Measurements from ENCODE around the gene EEF1A2. TPM values are rescaled to one million over a fixed set of nuclear protein-coding genes. Genes with fewer than 3 reads are reported as not detected.

Gene EEF1A2
- polyA plus RNA-seq, 2 of the 4 experiments (the other 2 are of a cell fraction): 16.3 to 129 TPM

GRCh38 chr20:63543131-63543530, 44.2 kb upstream of the EEF1A2 start:
- CTCF ChIA-PET: no interaction called here
- Histone ChIP-seq H3K4me3 (no peak overlapping the region), H3K4me1 (peaks cover 19% of the 10 kb centered on the region), H3K4me2 (no peak overlapping the region), H3K27ac (no peak overlapping the region), H3K9me3 (no peaks in the 10 kb centered on the region)
- POLR2A ChIA-PET: interaction anchor here (0.6 kb wide), 1 partner anchor 407 kb away, joined by 5 read pairs; no protein-coding TSS in a partner anchor
- no peak for ATAC-seq
- no peak for DNase-seq (ENCODE audit: low read depth in 1 of 2, low spot score in 1 of 2)
- no peak for FAIRE-seq
- WGBS (ENCODE audit: missing lambda C conversion rate): 85% methylated on average over 5 of the region's 10 CpGs
- no peak for TF ChIP-seq EHF (CRISPR knock-in tag; IDR thresholded peaks at IDR 0.05)
- TF ChIP-seq RARB (CRISPR knock-in tag; IDR thresholded peaks at IDR 0.05): no peak
- TF ChIP-seq JUN (IDR thresholded peaks at IDR 0.05): no peak
- no peak for TF ChIP-seq ZNF302 (CRISPR knock-in tag; IDR thresholded peaks at IDR 0.05)
- no peak for TF ChIP-seq BCL3 (IDR thresholded peaks at IDR 0.05)
- no peak for TF ChIP-seq HOXB5 (CRISPR knock-in tag; IDR thresholded peaks at IDR 0.05)
- TF ChIP-seq, protein P1, sequence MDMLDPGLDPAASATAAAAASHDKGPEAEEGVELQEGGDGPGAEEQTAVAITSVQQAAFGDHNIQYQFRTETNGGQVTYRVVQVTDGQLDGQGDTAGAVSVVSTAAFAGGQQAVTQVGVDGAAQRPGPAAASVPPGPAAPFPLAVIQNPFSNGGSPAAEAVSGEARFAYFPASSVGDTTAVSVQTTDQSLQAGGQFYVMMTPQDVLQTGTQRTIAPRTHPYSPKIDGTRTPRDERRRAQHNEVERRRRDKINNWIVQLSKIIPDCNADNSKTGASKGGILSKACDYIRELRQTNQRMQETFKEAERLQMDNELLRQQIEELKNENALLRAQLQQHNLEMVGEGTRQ (IDR thresholded peaks at IDR 0.05): no peak
- TF ChIP-seq, protein P2, sequence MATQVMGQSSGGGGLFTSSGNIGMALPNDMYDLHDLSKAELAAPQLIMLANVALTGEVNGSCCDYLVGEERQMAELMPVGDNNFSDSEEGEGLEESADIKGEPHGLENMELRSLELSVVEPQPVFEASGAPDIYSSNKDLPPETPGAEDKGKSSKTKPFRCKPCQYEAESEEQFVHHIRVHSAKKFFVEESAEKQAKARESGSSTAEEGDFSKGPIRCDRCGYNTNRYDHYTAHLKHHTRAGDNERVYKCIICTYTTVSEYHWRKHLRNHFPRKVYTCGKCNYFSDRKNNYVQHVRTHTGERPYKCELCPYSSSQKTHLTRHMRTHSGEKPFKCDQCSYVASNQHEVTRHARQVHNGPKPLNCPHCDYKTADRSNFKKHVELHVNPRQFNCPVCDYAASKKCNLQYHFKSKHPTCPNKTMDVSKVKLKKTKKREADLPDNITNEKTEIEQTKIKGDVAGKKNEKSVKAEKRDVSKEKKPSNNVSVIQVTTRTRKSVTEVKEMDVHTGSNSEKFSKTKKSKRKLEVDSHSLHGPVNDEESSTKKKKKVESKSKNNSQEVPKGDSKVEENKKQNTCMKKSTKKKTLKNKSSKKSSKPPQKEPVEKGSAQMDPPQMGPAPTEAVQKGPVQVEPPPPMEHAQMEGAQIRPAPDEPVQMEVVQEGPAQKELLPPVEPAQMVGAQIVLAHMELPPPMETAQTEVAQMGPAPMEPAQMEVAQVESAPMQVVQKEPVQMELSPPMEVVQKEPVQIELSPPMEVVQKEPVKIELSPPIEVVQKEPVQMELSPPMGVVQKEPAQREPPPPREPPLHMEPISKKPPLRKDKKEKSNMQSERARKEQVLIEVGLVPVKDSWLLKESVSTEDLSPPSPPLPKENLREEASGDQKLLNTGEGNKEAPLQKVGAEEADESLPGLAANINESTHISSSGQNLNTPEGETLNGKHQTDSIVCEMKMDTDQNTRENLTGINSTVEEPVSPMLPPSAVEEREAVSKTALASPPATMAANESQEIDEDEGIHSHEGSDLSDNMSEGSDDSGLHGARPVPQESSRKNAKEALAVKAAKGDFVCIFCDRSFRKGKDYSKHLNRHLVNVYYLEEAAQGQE (IDR thresholded peaks at IDR 0.05): no peak
- no peak for TF ChIP-seq CHD2 (IDR thresholded peaks at IDR 0.05; ENCODE audit: low read length, partially characterized antibody)
- TF ChIP-seq RFX5 (IDR thresholded peaks at IDR 0.05): no peak
- no peak for TF ChIP-seq HMGXB4 (CRISPR knock-in tag; IDR thresholded peaks at IDR 0.05; ENCODE audit: borderline replicate concordance)
- no peak for TF ChIP-seq HDAC2 (IDR thresholded peaks at IDR 0.05)
- TF ChIP-seq POLR2A (IDR thresholded peaks at IDR 0.05; ENCODE audit: low read length): no peak
- no peak for TF ChIP-seq MAZ (IDR thresholded peaks at IDR 0.05; ENCODE audit: borderline replicate concordance, low read depth, low read length)
- no peak for TF ChIP-seq MAX (IDR thresholded peaks at IDR 0.05)

GRCh38 chr20:63542696-63543095, 43.8 kb upstream of the EEF1A2 start:
- ATAC-seq (no peak), DNase-seq (ENCODE audit: low read depth in 1 of 2, low spot score in 1 of 2) (no peak), FAIRE-seq (no peak)
- WGBS (ENCODE audit: missing lambda C conversion rate): 80% methylated on average over 8 of the region's 10 CpGs
- Histone ChIP-seq H3K9me3 (no peaks in the 10 kb centered on the region), H3K4me1 (peaks cover 19% of the 10 kb centered on the region), H3K27ac (no peak overlapping the region), H3K4me2 (no peak overlapping the region), H3K4me3 (no peak overlapping the region)
- ChIA-PET POLR2A (interaction anchor here (1.0 kb wide), 1 partner anchor 438 kb away, joined by 4 read pairs; the partner anchor contains the start of gene PRPF6), CTCF (interaction anchor here (2.0 kb wide), 1 partner anchor 431 kb away, joined by 7 read pairs; no protein-coding TSS in a partner anchor)
- TF ChIP-seq CBX8 (IDR thresholded peaks at IDR 0.05): no peak
- TF ChIP-seq JUNB (IDR thresholded peaks at IDR 0.05): no peak
- no peak for TF ChIP-seq TFCP2L1 (CRISPR knock-in tag; IDR thresholded peaks at IDR 0.05)
- TF ChIP-seq SREBF2 (IDR thresholded peaks at IDR 0.05): no peak
- no peak for TF ChIP-seq ZNF302 (CRISPR knock-in tag; IDR thresholded peaks at IDR 0.05)
- no peak for TF ChIP-seq NPAS2 (CRISPR knock-in tag; IDR thresholded peaks at IDR 0.05; ENCODE audit: borderline replicate concordance)
- TF ChIP-seq POLR2AphosphoS2 (conservative IDR thresholded peaks at IDR 0.05; ENCODE audit: low read length): no peak
- TF ChIP-seq RARB (CRISPR knock-in tag; IDR thresholded peaks at IDR 0.05): no peak
- no peak for TF ChIP-seq HEYL (CRISPR knock-in tag; IDR thresholded peaks at IDR 0.05)
- TF ChIP-seq CHD4 (IDR thresholded peaks at IDR 0.05; ENCODE audit: borderline replicate concordance): no peak
- no peak for TF ChIP-seq HOXA7 (CRISPR knock-in tag; IDR thresholded peaks at IDR 0.05)
- TF ChIP-seq RFX5 (IDR thresholded peaks at IDR 0.05): no peak
- no peak for TF ChIP-seq MAFK (IDR thresholded peaks at IDR 0.05; ENCODE audit: partially characterized antibody)
